ENCODE data around the gene APOBR.

DNA sequence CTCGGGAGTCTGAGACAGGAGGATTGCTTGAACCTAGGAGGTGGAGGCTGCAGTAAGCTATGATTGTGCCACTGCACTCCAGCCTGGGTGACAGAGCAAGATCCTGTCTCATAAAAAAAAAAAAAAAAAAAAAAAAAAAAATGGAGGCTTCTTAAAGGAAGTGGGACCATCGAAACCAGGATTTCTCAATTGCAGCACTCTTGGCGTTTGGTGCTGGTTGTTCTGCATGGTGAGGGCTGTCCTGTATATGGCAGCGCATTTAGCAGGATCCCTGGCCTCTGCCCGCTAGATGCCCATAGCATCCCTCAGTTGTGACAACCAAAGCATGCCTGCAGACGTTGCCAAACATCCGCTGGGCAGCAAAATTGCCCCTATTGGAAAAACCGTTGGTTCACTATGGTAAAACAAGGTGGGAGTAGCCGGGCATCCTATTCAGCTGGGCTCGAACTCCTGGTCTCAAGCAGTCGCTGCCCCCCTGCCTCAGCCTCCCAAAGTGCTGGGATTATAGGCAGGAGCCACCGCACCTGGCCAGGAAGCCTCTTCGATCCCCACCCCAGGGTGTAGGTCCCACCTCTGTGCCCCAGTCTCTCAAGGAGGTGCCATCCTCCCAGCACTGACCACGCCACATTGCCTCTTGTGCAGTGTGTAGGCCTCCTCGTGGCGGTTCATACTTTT, 15.8 kb upstream of the APOBR start:
- TF ChIP-seq, protein P1, sequence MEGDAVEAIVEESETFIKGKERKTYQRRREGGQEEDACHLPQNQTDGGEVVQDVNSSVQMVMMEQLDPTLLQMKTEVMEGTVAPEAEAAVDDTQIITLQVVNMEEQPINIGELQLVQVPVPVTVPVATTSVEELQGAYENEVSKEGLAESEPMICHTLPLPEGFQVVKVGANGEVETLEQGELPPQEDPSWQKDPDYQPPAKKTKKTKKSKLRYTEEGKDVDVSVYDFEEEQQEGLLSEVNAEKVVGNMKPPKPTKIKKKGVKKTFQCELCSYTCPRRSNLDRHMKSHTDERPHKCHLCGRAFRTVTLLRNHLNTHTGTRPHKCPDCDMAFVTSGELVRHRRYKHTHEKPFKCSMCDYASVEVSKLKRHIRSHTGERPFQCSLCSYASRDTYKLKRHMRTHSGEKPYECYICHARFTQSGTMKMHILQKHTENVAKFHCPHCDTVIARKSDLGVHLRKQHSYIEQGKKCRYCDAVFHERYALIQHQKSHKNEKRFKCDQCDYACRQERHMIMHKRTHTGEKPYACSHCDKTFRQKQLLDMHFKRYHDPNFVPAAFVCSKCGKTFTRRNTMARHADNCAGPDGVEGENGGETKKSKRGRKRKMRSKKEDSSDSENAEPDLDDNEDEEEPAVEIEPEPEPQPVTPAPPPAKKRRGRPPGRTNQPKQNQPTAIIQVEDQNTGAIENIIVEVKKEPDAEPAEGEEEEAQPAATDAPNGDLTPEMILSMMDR (IDR thresholded peaks at IDR 0.05; ENCODE audit: low read length) = no peak
- no peak for TF ChIP-seq EZH2phosphoT487 (IDR thresholded peaks at IDR 0.05; ENCODE audit: low read length)
- TF ChIP-seq EZH2 (optimal IDR thresholded peaks at IDR 0.05; ENCODE audit: low read depth, low read length) = no peak
